GM18502 (cell line): Measurements from ENCODE around the gene EIF2D.
"Not testable (repeated sequence)": the region's sequence is repeated elsewhere in the genome, so short reads cannot be mapped to it uniquely, and the experiment has no call there.

Experiments used
- ATAC-seq: cut with Tn5 transposase; IDR thresholded peaks from one replicate; pipeline ENCODE4 v1.9.1; 2021; ENCODE audit warnings: mild to moderate bottlenecking; ENCODE audit not compliant: unreplicated experiment, poor library complexity

The EIF2D gene

GRCh38 chr1:206612129-206612876 lies at the start of gene EIF2D:
Gene EIF2D (minus strand): TSS chr1:206612465. CDS start chr1:206612342, 123 bp downstream.
- peak; percentile 88 for ATAC-seq

DNA sequence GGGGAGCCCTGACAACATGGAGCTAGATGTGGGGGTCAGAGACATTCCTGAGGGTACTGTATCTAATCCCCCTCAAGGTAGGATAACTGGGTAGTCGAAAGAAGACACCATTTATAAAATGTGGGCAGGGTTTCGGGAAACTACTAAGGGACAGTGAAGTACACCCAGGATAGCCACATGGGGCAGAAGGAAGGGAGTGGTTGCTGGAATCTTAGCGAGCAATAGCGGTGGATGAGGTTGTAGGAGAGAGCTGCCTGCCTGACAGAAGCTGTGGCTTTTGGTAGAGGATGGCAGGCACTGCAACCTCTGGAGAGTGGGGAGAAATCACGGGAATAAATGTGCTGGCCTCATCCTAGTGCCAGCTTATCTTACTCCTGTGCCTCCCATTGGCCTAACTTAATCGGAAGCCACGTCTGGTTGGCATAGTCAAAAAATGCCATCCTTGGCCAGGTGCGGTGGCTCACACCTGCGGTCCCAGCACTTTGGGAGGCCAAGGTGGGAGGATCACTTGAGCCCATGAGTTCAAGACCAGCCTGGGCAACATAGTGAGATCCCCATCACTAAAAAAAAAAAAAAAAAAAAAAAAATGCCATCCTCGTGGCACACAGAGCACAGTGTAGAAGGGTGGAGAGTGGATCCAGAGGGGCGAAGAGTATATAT lies 49.0 kb upstream of the EIF2D start:
- ATAC-seq: no peak

DNA sequence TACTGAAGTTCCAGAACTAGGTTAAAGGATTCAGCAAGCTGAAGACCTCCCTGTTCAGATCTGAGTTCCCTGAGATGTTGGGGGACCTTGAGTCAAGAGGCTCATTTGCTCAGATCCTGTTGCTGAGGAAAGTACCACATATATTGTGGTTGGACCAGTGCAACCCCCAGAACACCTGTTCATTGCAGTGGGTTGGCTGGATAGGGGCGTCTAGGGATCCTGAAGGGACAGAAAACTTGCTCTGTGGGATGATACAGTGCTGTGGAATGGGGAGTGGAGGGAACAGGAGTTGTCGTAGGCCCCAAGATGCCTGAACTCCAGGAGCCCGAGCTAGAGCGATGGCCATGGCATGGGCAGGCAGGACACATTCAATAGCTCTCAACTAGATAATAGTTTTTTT lies 47.9 kb upstream of the EIF2D start:
- ATAC-seq: no peak

DNA sequence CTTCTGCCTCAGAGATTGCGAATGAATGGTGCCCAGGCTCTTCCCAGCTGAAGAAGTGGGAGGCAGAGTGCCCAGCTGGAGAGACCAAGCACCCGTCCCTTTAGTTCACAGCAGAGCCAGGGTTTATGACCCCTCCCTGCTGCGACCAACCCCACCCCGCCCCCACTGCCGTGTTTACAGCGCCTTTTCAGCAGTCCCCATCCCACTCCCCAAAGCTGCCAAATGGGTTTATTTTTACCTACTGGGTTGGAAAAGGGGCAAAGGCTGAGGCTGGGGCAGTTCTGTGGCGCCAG lies 46.7 kb upstream of the EIF2D start:
- no peak for ATAC-seq

- ATAC-seq: no peak
Measured at GRCh38 chr1:206658264-206658980, 46.2 kb upstream of the EIF2D start.

- no peak for ATAC-seq
Measured at GRCh38 chr1:206657751-206658150, 45.5 kb upstream of the EIF2D start.

GRCh38 chr1:206656936-206657335 lies 44.7 kb upstream of the EIF2D start:
- ATAC-seq: no peak

DNA sequence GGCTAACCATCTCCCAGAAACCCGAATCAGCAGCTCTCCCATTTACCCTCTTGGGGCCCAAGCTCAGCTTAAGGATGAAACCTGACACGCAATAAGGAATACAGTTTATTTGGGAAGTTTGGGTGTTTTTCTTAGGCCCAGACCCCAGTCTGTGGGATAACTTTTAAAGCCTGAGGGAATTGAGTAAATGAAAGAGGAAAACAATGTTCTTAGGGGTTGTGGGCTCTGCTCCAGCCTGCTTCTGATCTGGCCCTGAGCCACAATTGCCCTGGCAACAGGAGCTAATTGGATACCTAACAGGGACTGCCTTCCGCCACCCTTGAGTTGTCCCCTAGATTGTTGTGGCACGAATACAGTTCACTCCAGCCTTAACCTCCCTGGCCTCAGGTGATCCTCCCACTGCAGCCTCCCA lies 43.2 kb upstream of the EIF2D start:
- no peak for ATAC-seq

- ATAC-seq: no peak
Measured at GRCh38 chr1:206654828-206655227, 42.6 kb upstream of the EIF2D start.

DNA sequence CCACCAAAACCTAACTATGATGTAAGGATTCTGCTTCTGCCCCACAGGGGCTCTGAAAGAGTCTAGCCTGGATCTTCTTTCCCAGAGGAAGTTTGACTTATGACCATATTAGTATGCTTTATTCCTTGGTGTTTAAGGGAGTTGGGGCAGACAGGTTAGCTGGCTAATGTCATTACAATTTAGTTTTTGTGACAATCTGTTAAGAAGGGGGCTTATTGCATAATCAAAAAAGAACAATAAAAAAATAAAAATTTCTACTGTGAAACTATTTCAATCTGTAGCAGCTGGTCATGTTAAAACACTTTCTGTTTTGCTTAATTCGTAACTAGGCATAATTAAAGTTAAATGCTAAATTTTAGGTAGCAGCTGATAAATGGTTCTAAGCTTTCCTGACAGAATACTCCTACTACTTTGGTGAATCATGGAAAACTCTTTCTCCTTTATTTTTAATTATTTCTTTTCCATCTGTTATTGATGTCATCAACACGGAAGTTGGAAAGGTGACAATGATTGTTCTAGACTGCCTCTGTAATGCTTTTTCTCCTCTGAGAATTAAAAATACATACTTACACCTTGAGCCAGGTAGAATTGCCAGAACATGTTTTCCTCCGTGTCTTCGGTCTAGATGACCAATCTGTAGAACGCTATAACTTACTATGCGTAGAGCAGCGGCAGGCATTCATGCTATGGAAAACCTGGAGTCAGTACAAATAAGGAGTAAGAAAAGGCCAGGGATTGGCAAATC lies 41.6 kb upstream of the EIF2D start:
- no peak for ATAC-seq

DNA sequence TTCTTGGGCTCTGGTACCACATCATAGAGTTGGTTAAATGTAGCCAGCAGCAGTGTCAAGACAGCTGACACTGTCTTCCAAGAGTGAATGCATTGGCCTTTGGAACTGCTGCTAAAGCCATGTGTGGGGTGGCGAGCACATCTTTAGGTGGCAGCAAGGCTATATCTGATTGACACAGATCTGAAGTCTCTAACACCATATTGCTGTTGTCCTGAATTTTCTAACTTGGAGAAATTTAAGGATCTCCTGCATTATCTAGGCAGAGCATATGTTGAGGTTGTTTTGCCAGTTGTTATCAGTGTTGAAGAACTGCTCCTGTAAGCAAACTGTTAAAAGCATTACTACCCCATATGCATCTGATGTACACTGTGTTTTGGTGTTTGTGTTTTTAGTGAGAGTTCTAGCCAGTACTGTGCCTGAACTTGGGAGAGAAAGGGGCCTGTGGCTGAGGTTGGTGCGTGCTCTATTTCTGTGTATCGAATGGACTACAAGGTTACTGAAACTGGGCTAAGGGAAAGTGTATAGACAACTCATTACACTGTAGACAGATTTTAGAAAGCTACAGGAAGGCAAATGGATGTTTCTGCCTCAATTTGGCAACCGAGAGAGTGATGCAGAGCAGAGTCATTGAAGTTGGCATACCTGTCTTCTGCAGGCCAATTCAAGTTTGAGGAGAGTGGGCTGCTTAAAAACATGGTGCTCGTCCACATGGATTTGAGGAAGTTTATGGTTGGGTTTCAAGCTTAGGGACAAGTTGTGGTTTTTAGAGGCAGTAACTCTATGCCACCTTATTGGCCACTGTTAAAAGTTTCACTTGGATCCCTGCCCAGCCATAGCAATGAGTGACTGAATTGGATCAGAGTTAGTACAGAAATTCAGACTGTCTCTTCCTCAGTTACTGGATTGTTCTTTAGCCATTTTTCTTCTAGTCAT lies 40.0 kb upstream of the EIF2D start:
- no peak for ATAC-seq

DNA sequence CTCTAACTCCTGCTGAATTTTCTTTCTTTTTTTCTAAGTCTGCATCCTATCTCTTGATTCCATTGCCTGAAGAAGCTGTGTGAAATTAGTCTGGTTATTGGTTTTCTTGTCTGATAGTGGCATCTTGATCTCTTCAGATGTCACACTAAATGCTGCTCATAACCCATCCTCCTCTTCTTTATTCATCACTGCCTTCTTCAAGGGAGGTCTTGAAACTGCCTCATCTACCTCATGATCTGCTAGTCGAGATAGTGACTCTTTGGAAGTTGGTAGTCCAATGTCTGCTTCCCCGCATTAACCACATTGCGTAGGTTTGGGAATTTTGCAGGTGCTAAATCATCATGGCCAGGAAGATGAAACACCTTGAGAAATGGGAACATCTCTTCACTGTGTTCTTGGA lies 38.7 kb upstream of the EIF2D start:
- ATAC-seq: no peak

DNA sequence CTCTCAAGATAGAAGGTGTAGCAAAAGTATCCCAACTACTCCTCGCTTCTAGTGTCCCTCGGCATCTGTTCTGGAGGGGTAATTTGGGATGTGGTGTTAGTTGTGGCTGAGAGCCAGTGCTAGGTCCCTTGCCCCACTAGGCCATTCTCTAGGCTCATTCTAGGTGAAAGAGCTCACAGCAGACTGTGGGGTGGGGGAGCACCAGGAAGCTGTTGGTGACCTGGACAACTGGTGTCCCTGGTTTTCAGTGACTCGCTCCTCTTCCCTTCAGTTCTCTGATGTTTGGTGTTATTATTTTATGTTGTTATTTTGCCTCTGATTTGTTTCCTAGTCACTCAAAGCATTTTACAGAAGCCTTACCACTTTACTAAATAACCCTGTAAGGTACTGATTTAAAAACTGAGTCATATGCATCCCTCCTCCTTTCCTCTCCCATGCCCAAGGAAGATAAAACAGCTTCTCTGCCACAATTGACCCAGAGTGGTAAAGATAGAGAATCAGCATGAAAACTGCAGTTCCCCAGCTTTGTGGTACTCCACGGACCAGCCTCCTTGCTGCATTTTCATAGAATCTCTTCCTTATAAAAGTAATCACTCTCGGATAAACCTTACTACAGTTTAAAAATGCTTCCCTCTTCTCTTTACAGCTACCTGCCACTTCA lies 37.1 kb upstream of the EIF2D start:
- no peak for ATAC-seq

- no peak for ATAC-seq
Measured at GRCh38 chr1:206647224-206647623, 35.0 kb upstream of the EIF2D start.

DNA sequence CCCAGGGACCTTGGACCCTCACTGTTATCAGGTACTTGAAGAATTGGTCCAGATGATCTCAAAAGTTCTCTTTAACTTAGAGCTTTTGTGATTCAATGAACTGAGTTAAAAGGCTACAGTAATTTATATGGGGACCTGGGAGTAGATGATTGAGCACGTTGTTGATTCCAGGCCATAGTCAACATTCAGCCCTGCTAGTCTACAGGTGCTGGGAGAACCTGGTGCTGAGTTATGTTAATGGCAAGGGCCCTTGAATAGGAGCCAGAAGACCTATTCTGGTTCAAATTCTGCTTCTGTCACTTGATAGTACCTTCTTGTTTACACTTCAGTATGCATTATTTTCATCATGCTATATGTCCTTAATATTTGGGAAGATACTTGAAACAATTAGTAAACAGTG lies 34.2 kb upstream of the EIF2D start:
- no peak for ATAC-seq

DNA sequence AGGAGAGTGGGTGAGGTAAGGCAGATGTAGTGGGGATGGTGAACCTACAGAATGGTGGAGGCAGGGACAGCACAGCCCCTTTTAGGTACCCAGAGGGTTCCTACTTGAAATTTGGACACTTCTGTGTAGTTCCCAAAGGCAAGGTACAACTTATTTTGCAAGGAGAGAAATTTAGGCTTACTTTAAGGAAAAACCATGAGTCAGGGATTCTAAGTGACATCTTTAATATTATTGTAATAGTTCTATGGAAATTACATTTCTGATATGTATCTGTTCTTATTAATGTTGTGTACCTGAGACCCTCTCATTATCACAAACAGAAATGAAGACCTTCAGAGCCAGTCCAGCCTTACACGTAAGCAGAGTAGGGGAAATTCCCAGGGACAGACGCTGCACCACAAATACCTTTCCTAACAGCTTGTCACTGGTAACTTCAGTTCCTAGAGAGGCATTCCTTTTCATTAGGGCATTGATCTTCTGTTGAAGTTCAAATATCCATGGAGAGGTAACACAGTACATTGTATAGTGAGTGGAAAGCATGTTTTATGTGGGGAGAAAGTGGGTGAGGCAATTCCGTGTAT lies 30.9 kb upstream of the EIF2D start:
- no peak for ATAC-seq

- ATAC-seq: not testable (repeated sequence)
Measured at GRCh38 chr1:206642074-206642473, 29.8 kb upstream of the EIF2D start.

GRCh38 chr1:206637605-206638004 lies 25.3 kb upstream of the EIF2D start:
- ATAC-seq: no peak

DNA sequence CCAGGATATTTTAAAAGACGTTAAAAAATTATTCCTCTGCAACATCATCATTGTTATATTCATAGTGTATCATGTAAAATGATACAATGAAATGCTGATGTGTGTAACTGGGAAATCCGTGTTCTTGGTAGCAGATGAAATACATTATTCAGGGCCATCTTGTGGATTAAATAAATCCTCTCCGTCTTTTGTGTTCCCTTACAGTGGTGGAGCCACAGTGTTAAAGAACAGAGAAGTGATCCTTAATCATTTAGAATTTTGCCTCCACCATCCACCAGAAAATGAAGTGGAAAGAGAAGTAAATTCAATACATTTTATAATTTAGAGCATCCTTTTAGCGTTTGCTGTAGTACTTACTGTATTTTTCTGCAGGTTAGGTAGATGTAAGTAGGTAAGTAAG lies 24.4 kb upstream of the EIF2D start:
- no peak for ATAC-seq
